ENCODE data around the gene ZNF106.

DNA sequence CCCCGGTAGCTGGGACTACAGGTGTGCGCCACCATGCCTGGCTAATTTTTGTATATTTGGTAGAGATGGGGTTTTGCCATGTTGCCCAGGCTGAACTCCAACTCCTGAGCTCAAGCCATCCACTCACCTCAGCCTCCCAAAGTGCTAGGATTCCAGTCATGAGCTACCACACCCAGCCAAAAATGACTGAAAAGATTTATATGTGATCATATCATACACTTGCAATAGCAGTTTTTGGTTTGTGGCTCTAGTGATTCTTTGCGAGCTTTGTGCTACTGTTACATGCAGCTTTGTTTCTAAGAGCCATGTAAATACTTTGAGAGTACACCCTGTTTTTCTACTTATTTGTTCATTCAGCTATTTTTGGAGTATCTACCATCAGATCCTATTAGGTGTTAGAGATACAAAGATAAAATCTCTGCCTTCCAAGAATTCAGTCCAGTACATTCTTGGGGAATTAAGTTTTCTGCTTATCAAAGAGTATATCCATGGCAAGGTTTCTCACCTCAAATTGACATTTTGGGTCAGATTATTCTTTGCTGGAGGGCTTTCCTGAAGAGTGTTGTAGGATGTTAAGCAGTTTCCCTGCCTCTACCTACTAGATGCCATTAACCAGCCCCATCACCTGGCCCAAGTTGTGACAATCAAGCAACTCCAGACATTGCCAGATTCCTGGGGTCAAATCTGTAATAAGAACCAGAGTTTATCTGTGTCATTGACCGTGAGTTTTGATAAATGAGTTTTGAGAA lies 19.5 kb upstream of the ZNF106 start:
- no peak for TF ChIP-seq EZH2 (IDR thresholded peaks at IDR 0.05; ENCODE audit: insufficient read depth, low read length)
- TF ChIP-seq, protein P1, sequence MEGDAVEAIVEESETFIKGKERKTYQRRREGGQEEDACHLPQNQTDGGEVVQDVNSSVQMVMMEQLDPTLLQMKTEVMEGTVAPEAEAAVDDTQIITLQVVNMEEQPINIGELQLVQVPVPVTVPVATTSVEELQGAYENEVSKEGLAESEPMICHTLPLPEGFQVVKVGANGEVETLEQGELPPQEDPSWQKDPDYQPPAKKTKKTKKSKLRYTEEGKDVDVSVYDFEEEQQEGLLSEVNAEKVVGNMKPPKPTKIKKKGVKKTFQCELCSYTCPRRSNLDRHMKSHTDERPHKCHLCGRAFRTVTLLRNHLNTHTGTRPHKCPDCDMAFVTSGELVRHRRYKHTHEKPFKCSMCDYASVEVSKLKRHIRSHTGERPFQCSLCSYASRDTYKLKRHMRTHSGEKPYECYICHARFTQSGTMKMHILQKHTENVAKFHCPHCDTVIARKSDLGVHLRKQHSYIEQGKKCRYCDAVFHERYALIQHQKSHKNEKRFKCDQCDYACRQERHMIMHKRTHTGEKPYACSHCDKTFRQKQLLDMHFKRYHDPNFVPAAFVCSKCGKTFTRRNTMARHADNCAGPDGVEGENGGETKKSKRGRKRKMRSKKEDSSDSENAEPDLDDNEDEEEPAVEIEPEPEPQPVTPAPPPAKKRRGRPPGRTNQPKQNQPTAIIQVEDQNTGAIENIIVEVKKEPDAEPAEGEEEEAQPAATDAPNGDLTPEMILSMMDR (IDR thresholded peaks at IDR 0.05; ENCODE audit: insufficient read depth, low read depth, low read length): no peak
